Measurements from ENCODE around the gene IL9.

- TF ChIP-seq CTCF (IDR thresholded peaks at IDR 0.05; ENCODE audit: insufficient read depth, low read length, poor library complexity, severe bottlenecking) = no peak
- TF ChIP-seq EZH2phosphoT487 (conservative IDR thresholded peaks at IDR 0.05; ENCODE audit: low read length) = no peak
Observed at GRCh38 chr5:135879591-135879990, 16.1 kb downstream of the IL9 start.
